GM19467 (cell line): ENCODE results near the gene SIRT3.
A peak's percentile ranks its signal among the peaks of the same experiment; 100 is the strongest.

Experiments
- ATAC-seq: cut with Tn5 transposase; IDR thresholded peaks from one replicate; pipeline ENCODE4 v1.9.1; 2021; ENCODE audit warnings: mild to moderate bottlenecking, moderate library complexity; ENCODE audit not compliant: unreplicated experiment

Gene SIRT3

GRCh38 chr11:217704-218103, 18.4 kb downstream of the SIRT3 start:
- ATAC-seq, result no peak

DNA sequence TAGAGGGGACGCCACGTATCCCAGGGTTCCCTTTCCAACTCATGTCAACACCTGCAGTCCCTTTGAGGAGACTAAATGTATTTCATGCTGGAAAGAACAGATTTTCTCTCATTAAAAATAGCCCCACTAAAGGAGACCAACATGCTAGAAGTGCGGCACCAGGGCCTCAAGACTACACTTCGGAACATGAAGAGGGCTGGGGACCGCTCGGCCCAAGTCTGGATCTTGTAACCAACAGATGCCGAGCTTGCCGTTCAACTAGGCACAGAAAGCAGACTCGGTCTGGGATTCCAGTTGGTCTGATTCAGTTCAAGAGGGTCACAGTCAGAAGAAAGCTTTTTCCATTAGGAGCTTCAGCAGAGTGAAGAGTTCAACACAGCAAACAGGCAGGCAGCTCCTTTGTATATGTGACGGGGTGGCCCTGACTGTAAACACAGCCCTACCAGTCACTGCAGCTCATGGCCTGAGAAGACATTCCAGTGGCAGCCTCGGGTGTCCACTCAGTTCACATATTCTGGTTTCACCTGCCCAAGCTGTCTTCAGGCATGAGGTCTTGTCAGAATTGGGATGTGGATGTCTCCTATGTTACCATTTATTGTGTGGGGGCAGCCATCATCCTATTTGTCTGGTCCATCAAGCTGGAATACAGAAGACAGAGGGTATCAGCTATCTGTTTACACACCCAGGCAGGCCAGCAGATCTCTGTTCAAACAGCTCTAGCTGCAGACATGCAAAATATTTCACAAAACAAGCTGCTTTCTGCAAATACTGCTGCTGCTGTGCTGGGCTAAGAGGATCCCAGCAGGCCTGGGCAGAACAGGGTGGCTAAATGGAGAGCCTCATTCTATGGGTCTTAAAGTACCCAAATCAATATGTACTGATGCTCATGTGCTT, 19.8 kb downstream of the SIRT3 start:
- ATAC-seq, result no peak

GRCh38 chr11:215581-216037, 20.5 kb downstream of the SIRT3 start:
- no peak for ATAC-seq

- ATAC-seq, result no peak
These were observed 22.1 kb downstream of the SIRT3 start for GRCh38 chr11:214083-214482.

DNA sequence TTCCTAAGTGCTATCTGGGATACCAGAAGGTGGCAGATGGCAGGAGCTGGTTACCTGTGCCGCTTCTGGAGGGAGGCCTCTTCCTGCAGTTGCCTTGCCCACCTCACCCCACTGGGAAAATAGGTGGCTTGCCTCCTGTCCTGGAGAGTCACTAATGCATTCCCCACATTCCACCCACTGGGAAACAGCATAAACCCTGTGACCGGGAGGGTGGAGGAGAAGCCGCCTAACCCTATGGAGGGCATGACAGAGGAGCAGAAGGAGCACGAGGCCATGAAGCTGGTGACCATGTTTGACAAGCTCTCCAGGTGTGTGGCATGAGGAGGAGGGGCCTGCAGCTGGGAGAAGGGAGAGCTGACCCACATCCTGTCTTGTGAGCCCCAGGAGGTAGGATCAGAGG, 23.0 kb downstream of the SIRT3 start:
- ATAC-seq, result no peak

DNA sequence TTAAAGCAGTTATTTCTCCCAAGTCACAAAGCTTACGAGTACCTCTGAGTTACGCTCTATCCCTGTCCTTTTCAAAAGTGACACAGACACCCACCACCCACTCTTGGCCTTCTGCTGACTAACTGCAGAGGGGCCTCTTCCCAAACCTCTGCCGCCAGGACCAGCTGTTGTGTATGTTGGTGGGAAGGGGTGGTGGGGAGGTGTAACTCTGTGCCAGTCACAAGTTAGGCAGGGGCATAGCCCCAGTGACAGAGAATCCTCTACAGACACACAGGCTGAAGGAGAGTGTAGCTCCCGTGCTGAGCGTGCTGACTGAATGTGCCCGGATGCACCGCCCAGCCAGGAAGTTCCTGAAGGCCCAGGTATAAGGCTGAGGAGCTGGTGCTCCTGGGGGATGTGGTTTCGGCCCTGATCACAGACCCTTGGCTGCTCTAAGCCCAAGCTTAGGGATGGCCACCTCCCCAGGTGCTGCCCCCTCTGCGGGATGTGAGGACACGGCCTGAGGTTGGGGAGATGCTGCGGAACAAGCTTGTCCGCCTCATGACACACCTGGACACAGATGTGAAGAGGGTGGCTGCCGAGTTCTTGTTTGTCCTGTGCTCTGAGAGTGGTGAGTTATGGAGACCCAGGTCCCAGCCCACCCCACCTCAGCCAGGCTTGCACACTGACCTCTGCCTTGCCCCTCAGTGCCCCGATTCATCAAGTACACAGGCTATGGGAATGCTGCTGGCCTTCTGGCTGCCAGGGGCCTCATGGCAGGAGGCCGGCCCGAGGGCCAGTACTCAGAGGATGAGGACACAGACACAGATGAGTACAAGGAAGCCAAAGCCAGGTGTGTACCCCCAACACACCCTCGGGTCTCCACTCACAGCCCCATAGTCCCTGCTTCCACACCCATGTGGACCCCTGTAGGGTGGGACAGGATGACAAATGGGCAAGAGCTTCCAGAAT, 23.7 kb downstream of the SIRT3 start:
- ATAC-seq, result no peak

DNA sequence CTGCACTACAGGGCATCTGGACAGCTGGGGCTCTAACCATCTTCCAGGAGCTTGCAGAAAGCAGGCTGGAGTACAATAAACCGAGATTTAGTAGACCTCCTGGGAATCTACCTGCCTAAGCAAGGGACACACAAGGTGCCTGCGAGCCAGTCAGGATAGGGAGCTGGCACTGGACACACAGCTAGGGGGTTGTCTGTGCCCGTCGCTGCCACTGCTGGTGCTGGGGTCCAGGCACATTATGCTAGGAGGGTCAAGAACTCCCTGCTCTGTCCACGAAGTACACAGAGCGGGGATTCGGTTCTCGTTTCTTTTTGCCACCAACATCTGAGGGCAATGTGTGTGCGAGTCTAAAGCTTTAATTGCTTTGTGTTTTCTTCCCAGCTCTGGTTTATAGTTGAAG, 24.4 kb downstream of the SIRT3 start:
- ATAC-seq, result no peak

DNA sequence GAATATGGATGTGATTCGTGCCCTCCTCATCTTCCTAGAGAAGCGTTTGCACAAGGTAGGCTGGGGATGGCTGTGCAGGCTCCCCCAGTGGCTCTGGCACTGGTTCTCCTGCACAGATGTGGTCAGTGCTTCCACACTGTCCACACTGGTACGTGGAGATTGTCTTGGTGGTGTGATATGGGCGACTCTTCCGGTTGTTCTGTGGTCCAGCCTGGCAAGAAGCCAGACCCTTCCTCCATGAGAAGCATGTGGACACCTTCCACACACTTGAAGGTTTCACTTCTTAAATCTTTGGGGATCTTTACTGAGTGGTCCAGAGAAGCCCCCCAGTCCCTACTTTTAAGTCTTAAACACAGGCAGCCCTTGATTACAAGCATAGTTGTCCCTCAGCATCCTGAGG, 24.8 kb downstream of the SIRT3 start:
- ATAC-seq, result no peak

DNA sequence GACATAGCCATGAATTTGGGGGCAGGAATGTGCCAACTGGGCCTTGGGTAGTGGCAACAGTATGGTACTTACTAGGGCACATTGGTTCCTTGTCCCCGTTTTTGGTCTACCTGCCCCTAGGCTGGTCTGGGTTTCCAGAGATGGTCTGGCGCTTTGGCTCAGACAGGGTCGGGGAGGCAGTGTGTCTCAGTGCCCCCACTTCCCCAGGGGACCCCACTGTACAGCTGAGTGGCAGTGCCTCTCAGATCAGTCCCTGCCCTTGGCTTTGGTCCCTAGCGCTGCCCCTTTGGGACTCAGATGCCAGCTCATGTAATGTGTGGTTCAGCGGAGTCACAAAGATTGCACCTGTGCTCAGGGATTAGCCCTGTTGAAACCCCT, 25.4 kb downstream of the SIRT3 start:
- no peak for ATAC-seq

DNA sequence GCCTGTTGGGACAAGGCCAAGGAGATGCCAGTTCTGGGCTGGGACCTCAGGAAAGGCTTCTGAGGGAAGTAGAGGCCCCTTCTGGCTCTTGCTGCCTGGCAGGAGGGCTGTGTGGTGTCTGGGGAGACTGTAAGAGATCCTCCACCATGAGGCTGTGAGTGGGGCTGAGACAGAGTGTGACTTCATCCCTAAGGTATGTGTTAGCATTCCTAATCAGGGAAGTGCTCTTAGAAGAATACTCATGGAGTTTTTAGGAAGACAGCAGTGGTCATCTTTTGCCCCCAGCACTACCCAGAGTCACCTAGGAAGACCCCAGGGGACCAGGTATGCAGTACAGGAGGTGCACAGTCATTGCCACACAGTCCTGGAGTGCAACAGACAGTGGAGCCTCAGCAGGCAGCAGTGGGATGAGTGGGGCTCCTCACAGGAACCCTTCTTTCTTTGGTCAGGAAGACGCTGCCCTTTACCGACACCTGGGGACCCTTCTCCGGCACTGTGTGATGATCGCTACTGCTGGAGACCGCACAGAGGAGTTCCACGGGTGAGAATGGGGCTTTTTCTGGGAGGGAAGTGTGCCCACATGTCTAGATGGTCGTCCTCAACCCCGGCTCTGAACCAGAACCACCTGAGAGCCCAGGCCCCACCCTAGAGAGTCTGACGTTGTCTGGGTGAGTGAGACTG, 25.9 kb downstream of the SIRT3 start:
- ATAC-seq, result no peak

DNA sequence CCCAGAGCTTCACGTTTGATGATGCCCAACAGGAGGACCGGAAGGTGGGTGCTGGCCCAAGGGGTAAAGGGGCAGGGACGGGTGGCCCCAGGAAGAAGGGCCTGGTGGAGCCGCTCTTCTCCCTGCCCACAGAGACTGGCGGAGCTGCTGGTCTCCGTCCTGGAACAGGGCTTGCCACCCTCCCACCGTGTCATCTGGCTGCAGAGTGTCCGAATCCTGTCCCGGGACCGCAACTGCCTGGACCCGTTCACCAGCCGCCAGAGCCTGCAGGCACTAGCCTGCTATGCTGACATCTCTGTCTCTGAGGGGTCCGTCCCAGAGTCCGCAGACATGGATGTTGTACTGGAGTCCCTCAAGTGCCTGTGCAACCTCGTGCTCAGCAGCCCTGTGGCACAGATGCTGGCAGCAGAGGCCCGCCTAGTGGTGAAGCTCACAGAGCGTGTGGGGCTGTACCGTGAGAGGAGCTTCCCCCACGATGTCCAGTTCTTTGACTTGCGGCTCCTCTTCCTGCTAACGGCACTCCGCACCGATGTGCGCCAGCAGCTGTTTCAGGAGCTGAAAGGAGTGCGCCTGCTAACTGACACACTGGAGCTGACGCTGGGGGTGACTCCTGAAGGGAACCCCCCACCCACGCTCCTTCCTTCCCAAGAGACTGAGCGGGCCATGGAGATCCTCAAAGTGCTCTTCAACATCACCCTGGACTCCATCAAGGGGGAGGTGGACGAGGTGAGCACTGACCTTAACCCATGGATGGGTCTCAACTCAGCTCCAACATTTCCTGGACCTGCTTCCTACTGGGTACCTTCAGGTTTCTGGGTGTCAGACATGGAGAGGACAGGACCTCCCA, 26.6 kb downstream of the SIRT3 start:
- ATAC-seq, result no peak

DNA sequence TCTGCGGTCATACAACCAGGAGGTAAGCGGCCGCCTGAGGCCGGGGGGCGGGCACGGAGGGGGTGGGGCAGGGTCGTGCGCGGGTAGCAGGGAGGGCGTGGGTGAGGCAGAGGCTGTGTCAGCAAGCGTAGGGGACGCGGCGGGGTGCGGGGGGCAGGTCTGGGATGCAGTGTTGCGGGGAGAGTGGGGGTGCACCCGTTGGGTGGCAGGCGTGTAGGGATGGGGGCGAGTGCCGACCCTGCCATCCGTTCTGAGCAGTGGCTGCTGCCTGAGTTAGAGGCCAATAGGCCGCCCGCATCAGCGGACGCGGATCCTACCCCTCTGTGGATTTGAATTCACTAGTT, 27.3 kb downstream of the SIRT3 start:
- ATAC-seq, result no peak

- peak; percentile 38 for ATAC-seq
These were observed 27.8 kb downstream of the SIRT3 start for GRCh38 chr11:208181-208916.

GRCh38 chr11:207863-208180, 28.3 kb downstream of the SIRT3 start:
- no peak for ATAC-seq

GRCh38 chr11:207208-207862, 28.8 kb downstream of the SIRT3 start, which contains the start of the genes BET1L and RIC8A:
BET1L (minus strand) TSS chr11:207399; CDS start chr11:207321, 78 bp downstream.
RIC8A (plus strand) TSS chr11:207708; CDS start chr11:208855, 1,147 bp downstream.
- peak; percentile 72 for ATAC-seq

GRCh38 chr11:206526-207207, 29.5 kb downstream of the SIRT3 start:
- ATAC-seq, result peak; percentile 4

GRCh38 chr11:206002-206384, 30.1 kb downstream of the SIRT3 start:
- no peak for ATAC-seq

DNA sequence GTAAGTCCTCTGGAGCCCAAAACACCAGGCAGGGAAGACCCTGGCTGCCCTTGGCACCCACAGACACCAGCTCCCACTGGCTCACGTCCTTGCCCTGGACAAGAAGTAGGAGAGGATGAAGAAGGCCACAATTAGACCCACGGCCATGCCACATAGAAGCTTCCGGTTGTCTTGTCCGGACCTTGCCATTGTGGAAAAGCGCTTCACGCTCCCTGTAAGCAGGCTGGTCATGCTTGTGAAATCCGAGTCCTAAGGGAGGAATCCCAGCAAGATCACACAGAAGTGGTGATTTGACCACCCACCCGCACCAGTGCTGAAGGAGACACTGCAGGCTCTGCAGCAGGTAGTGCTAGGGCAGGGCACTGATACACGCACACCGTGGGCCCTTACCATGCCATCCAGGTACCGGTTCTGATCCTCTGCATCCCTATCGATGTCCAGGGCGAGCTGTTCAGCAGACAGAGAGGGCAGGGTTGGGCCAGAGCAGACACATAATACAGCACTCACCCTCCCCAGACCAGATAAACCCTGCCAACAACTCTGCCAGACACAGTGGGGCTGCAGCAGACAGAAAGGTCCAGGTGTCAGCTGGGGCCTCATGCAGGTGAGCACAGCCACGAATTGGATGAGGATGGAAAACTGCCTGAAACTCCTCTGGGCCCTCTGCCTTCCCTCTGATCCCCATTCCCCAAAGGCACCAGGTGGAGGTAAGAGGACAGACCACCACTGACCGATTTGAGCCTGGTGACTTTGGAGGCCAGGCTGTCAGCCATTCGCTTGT, 30.7 kb downstream of the SIRT3 start:
- ATAC-seq, result no peak
